ENCODE results near the gene ECI1.
"Not testable (repeated sequence)": the region's sequence is repeated elsewhere in the genome, so short reads cannot be mapped to it uniquely, and the experiment has no call there.

Gene ECI1

GRCh38 chr16:2212362-2213324, 38.7 kb downstream of the ECI1 start:
- FAIRE-seq, result no peak
- no peak for DNase-seq (ENCODE audit: insufficient read length, low spot score)

- no peak for DNase-seq (ENCODE audit: insufficient read length, low spot score)
- FAIRE-seq, result no peak
Measured at GRCh38 chr16:2211923-2212347, 39.5 kb downstream of the ECI1 start.

GRCh38 chr16:2210386-2211365, 40.7 kb downstream of the ECI1 start, which contains the start of gene BRICD5:
TSS of gene BRICD5 (minus strand) at chr16:2210863. CDS start at chr16:2210833, 30 bp downstream.
- FAIRE-seq, result no peak
- DNase-seq (ENCODE audit: insufficient read length, low spot score), result no peak

GRCh38 chr16:2210009-2210332, 41.4 kb downstream of the ECI1 start:
- no peak for FAIRE-seq
- no peak for DNase-seq (ENCODE audit: insufficient read length, low spot score)

- no peak for DNase-seq (ENCODE audit: insufficient read length, low spot score)
- no peak for FAIRE-seq
Measured at GRCh38 chr16:2209258-2210008, 42.0 kb downstream of the ECI1 start.

GRCh38 chr16:2208772-2209171, 42.6 kb downstream of the ECI1 start:
- DNase-seq (ENCODE audit: insufficient read length, low spot score) (no peak), FAIRE-seq (no peak)

- DNase-seq (ENCODE audit: insufficient read length, low spot score) (no peak), FAIRE-seq (no peak)
Measured at GRCh38 chr16:2208308-2208707, 43.1 kb downstream of the ECI1 start.

GRCh38 chr16:2207872-2208271, 43.5 kb downstream of the ECI1 start:
- FAIRE-seq (no peak), DNase-seq (ENCODE audit: insufficient read length, low spot score) (no peak)

GRCh38 chr16:2206780-2207433, 44.5 kb downstream of the ECI1 start:
- DNase-seq (ENCODE audit: insufficient read length, low spot score) (no peak), FAIRE-seq (no peak)

GRCh38 chr16:2206420-2206779, 45.0 kb downstream of the ECI1 start:
- DNase-seq (ENCODE audit: insufficient read length, low spot score) (no peak), FAIRE-seq (no peak)

- DNase-seq (ENCODE audit: insufficient read length, low spot score), result no peak
- no peak for FAIRE-seq
Measured at GRCh38 chr16:2205967-2206313, 45.4 kb downstream of the ECI1 start.

- FAIRE-seq, result peak; percentile 88
- DNase-seq (ENCODE audit: insufficient read length, low spot score), result peak; percentile 99
Measured at GRCh38 chr16:2205104-2205966, 46.1 kb downstream of the ECI1 start, which contains the start of gene MLST8. TSS of gene MLST8 (plus strand) at chr16:2205454. CDS start at chr16:2206086, 632 bp downstream.

- FAIRE-seq (no peak), DNase-seq (ENCODE audit: insufficient read length, low spot score) (no peak)
Measured at GRCh38 chr16:2204416-2205103, 46.8 kb downstream of the ECI1 start.

GRCh38 chr16:2203119-2203688, 48.2 kb downstream of the ECI1 start:
- not testable (repeated sequence) for FAIRE-seq; DNase-seq (ENCODE audit: insufficient read length, low spot score)

- DNase-seq (ENCODE audit: insufficient read length, low spot score) (no peak), FAIRE-seq (no peak)
Measured at GRCh38 chr16:2200313-2200712, 51.1 kb downstream of the ECI1 start.

- FAIRE-seq (no peak), DNase-seq (ENCODE audit: insufficient read length, low spot score) (no peak)
Measured at GRCh38 chr16:2199621-2200139, 51.7 kb downstream of the ECI1 start.

- no peak for DNase-seq (ENCODE audit: insufficient read length, low spot score)
- no peak for FAIRE-seq
Measured at GRCh38 chr16:2199095-2199494, 52.3 kb downstream of the ECI1 start.

- DNase-seq (ENCODE audit: insufficient read length, low spot score), result no peak
- no peak for FAIRE-seq
Measured at GRCh38 chr16:2198283-2198682, 53.1 kb downstream of the ECI1 start.
